GM21717 (cell line): ENCODE results near the gene BAZ1B.
"Not testable (repeated sequence)": the region's sequence is repeated elsewhere in the genome, so short reads cannot be mapped to it uniquely, and the experiment has no call there.

Experiments used
- ATAC-seq: cut with Tn5 transposase; IDR thresholded peaks from one replicate; pipeline ENCODE4 v1.9.1; 2021; ENCODE audit warnings: mild to moderate bottlenecking, moderate library complexity; ENCODE audit not compliant: unreplicated experiment

BAZ1B gene

DNA sequence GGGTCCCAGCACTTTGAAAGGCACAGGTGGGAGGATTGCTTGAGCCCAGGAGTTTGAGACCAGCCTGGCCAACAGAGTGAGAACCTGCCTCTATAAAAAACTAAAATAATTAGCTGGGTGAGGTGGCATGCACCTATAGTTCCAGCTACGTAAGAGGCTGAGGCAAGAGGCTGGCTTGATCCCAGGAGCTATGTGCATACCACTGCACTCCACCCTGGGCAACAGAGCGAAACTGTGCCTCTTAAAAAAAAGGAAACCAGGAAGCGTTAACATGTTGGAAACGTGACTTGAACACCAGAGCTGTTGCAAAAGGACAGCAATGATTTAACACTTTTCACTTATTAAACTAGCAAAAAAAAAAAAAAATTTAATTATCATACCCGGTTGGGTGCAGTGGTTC, 12.6 kb downstream of the BAZ1B start:
- no peak for ATAC-seq

DNA sequence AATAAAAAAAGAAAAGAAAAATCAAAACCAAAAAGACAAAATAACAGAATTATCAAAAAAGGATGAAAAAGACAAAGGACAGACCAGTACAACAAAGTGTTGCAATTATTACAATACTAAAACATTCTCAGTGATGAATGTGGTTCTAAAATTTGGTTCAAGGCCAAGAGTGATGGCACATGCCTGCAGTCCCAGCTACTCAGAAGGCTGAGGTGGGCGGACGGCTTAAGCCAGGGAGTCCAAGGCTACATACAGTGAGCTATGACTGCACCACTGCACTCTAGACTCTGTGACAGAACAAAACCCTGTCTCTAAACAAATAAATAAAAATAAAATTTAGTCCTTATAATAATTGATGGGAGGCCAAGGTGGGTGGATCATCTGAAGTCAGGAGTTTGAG, 14.5 kb downstream of the BAZ1B start:
- no peak for ATAC-seq

DNA sequence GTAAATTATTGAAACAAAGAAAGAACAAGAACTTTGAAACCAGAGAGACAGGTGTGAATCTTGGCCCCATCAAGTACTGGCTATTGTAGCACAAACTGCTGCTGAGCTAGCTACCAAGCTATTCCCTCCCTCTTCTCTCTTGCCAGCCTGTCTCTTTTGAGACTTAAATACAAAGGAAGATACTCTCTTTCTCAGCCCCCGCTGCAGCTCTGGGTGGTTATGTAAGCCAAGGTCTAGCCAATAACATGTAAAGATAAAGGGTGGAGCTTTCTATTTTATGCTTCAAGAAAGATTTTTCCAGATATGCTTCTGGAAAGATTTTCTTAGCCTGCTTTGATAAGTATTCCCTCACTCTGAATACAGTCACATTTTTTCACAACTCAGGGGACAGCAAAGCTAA, 17.2 kb downstream of the BAZ1B start:
- ATAC-seq: no peak

DNA sequence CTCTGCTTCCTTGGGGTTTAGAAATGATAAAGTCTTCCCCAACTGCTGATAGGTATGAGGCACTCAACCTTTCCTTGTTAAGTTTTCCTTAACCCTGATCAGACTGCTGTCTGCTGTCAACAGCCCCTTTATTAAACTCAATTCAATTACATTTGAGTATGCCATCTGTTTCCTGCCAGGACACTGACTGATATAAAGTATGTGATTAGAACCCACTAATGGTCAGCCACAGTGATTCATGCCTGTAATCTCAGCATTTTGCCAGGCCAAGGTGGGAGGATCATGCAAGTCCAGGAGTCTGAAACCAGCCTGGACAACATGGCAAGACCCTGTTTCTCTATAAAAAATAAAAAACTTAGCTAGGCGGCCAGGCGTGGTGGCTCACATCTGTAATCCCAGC, 18.1 kb downstream of the BAZ1B start:
- no peak for ATAC-seq

DNA sequence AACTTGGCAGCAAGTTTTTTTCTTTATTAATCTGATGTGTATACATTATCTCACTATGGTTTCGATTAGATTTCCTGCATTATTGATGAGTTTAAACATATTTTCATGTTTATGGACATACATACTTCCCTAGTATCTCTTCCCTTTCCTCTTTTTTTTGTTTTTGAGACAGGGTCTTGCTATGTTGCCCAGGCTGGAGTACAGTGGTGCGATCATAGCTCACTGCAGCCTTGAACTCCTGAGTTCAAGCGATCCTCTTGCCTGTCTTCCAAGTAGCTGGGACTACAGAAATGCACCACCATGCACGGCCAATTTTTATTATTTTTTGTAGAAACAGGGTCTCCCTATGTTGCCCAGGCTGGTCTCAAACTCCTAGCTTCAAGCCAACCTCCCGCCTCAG, 18.9 kb downstream of the BAZ1B start:
- no peak for ATAC-seq

DNA sequence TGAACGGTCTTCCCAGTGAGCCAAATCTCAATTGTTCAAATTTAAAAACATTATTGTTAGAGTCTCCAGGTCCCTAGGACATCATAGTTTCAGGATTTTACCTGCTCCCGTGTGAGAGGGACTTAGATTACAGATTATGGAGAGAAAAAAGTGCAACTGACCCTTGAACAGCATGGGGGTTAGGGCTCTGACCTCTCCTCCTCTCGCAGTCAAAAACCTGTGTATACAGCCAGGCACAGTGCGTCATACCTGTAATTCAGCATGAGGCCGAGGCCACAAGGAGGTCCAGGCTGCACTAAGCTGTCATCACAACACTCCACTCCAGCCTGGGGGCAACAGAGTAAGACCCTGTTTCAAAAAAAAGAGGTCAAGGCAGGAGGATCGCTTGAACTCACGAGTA, 25.5 kb downstream of the BAZ1B start:
- no peak for ATAC-seq

DNA sequence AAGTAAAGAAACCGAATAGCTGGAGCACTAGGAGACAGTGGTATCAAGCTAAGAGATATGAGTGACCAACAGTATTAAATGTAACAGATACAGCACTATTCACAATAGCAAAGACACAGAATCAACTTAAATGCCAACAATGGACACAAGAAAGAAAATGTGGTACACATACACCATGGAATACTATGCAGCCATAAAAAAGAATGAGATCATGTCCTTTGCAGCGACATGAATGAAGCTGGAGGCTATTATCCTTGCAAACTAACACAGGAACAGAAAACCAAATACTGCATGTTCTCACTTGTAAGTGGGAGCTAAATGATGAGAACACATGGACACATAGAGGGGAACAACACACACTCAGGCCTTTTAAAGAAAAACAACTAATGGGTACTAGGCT, 26.6 kb downstream of the BAZ1B start:
- ATAC-seq: not testable (repeated sequence)

DNA sequence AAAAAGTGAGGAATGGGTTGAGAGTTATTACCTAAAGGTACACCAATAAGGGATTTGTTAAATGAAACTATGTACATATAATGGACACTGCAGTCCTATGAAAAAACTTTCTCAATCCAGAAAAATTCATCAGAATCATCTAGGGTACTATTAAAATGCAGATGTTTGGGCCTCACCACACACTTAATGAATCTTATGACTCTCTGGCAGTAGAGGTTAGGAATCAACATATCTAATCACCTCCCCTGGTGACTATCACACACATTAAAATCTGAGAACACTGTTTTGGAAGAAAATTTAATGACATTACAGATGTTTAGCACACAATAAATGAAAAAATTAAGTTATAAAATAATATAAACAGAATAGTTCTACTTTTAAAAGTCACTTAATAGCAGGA, 32.1 kb downstream of the BAZ1B start:
- ATAC-seq: no peak

DNA sequence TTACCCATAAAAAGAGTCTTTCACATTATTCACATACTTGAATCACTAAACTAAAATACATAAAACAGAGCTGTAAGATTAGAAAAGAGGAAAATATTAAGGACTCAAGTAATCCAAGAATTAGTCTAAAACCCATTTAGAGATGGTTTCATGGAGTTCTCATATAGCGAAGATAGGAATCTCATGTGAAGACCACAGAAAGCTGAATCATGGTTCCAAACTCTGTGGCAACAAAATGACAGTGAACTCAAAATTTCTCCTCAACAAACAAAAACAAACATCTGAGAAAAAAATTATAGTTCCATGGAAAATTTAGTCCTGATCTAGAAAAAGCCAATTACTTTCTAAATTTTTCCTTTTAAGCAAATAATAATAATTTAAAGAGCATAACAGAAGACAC, 34.6 kb downstream of the BAZ1B start:
- no peak for ATAC-seq

DNA sequence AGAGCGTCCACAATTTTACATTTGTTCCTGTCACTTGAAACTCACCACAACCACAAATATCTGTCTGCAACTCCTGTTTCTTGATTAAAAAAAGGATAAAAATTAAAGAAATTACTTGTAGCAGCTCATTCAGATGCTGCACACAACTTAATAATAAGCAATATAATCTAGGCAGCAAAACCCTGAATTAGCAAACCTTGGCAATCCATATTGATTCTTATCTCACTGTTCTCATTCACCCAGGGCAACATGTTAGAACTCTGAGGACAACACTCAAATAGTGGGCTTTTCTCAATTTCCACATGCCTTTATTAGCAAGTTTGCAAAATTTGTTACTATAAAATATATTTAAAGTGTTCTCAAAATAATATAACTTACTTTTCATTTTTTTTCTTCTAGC, 38.9 kb downstream of the BAZ1B start:
- ATAC-seq: no peak

DNA sequence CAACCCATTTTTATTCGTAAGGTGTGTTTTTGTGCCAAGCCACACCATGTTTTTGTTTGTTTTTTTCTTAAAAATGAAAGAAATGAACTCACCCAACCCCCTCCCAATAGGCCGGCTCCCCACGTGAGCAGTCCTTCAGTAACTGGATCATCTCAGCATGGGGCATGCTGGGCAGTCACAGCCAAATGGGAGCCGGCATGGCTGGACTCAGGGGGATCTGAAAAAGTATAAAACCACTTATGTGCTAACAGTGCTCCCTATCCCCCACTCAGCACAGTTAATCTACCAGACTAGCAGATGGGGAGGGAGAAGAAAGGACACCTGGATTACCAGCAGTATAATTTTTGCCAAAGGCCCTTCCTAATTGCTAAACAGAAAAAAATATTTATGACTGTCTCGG, 39.3 kb downstream of the BAZ1B start:
- no peak for ATAC-seq

DNA sequence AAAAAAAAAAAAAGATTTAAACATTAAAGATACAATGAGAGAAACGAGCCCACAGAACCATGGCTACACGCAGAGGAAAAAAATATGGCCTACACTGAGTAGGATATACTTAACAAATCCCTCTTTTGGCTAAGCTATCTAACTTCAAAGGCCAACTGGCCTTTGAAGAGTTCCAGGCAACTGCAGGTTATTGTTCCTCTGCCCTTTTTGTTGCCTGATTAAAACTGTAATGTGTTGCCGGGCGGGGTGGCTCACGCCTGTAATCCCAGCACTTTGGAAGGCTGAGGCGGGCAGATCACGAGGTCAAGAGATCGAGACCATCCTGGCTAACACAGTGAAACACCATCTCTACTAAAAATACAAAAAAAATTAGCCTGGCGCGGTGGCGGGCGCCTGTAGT, 40.6 kb downstream of the BAZ1B start:
- not testable (repeated sequence) for ATAC-seq

DNA sequence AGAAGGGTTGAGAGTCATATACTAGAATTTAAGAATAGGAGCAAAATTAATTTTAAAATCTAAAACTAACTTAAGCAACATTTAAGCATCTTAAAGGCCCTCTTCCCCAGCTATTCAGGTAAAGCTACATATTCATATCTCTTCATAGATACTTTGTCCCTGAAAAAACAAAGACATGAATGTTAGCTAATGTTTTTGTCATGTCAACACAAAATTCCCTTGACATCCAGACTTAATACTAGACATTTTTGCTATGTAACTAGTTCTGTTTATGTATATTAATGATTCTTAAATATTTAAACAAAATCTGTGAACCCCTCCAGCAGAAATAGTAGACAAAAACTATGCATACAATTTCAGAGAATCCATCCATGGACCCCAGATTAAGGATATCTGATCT, 43.5 kb downstream of the BAZ1B start:
- ATAC-seq: no peak

DNA sequence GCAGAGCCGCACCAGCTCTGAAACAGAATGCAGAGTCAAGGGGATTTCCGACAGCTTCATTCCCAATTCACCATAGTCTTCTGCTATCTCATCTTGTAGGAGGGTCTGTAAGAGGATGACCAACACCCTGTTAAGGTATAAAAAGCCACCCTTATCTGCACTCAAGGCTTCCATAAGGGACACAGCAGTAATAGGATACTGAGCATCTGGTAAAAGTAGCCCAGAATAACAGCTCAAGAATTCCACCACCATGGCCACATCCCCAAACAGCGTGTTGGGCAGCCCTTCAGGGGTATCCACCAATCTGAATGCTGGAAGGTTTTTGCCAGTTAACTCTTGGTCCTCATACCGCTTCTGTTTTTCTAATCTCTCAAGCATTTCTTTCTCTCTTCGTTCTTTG, 44.7 kb downstream of the BAZ1B start:
- ATAC-seq: no peak

DNA sequence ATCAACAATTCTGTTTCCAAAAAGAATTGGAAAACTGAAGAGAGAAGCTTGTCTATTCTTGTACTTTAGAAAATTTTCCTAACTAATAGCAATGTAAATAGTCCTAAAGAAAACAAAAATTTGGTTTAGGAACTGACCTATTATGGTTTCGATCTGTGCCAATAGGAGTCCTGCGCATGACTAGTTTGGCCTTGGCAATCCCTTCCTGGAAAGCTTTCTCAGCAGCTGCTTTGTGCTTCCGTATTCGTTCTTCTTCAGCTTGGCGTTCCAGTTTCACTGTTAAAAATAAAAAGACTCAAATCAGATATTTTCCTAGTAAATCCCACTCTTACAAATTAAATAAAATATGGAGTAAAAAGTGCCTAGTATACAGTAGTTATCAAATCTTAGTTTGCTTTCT, 51.9 kb downstream of the BAZ1B start:
- no peak for ATAC-seq

DNA sequence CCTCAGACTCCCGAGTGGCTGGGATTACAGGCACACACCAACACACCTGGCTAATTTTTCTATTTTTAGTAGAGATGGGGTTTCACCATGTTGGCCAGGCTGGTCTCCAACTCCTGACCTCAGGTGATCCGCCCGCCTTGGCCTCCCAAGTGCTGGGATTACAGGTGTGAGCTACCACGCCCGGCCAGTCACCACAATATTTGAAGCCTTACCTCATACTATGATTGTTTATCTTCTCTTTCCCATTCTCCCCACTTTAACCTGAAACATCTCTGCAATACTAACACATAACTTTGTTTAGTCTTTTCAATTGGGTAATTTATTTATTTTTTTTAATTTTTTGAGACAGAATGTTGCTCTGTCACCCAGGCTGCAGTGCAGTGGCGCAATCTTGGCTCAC, 55.0 kb downstream of the BAZ1B start:
- ATAC-seq: not testable (repeated sequence)

DNA sequence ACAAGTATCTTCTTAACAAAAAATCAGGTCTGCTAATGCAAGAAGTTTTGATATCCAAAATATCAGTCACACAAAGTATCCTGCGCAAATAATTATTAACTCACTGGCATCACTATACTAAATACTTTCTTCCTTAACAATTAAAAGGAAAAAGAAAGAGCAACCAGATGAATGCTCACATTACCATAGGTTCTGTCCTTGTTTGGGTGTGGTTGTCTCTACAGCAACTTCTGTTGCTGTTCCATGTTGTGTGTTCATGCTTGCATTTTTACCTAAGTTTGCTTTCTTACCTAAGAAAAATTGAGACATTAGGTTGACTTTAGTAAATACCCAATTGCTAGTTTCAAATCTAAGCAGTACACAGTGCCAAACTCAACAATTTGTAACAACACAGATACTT, 56.0 kb downstream of the BAZ1B start:
- no peak for ATAC-seq

DNA sequence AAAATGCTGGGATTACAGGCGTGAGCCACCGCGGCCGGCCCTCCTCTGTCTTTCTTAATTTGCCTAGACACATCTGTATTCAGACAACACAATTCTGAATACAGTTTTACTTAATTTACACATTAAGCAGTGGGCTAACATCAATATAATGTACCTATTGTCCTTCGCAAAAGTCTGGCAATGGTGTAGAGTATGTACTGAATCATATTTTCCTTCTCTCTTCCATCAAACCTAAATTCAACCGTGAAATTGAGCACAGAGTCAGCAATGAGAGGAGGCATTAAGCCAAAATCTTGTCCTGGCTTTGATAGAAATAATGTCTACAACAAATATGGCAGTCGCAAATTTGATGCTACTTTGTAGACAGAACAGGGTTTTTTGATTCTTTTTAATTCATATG, 58.1 kb downstream of the BAZ1B start:
- no peak for ATAC-seq

DNA sequence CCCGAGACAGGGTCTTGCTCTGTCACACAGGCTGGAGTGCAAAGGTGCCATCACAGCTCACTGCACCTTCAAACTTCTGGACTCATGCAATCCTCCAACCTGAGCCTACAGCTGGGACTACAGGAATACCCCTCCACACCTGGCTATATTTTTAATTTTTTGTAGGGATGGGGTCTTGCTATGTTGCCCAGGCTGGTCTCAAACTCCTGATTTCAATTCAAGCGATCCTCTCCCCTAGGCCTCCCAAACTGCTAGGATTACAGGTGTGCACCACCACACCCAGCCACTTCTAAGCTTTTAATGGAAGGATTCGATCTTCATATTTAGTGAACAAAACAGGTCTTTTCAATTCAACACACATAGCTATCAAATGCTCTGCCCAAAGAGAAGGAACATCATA, 58.8 kb downstream of the BAZ1B start:
- ATAC-seq: no peak

DNA sequence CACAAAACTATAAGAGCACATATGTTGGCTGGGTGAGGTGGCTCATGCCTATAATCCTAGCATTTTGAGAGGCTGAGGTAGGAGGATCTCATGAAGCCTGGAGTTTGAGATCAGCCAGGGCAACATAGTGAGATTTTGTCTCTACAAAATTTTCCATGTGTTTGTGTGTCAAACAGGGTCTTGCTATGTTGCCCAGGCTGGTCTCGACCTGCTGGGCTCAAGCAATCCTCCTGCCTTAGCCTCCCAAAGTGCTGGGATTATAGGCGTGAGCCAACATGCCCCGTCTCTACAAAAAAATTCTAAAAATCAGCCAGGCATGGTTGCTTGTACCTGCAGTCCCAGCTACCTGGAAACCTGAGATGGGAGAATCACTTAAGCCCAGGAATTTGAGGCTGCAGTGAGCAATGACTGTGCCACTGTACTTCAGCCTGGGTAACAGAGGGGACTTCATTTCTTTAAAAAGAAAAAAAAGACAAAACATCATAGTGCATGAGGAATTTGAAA, 60.3 kb downstream of the BAZ1B start:
- ATAC-seq: no peak

DNA sequence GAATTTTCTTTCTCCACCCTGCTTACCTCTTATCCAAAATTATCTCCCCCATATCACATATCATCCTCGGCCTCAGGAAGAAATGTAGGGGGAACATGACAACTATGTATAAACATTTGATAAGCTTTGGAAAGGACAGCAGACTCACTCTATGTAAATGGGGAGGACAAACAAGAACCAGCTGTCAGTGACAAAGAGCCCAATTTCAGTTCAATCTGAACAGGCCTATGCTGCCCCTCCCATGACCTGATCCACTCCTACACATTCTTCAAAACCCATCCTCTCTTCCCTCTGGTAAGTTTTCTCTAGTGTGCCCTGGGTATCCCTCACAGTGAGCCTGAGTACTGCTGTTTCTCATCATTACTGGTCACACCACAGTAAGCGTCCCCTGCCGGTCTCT, 67.7 kb downstream of the BAZ1B start:
- no peak for ATAC-seq

DNA sequence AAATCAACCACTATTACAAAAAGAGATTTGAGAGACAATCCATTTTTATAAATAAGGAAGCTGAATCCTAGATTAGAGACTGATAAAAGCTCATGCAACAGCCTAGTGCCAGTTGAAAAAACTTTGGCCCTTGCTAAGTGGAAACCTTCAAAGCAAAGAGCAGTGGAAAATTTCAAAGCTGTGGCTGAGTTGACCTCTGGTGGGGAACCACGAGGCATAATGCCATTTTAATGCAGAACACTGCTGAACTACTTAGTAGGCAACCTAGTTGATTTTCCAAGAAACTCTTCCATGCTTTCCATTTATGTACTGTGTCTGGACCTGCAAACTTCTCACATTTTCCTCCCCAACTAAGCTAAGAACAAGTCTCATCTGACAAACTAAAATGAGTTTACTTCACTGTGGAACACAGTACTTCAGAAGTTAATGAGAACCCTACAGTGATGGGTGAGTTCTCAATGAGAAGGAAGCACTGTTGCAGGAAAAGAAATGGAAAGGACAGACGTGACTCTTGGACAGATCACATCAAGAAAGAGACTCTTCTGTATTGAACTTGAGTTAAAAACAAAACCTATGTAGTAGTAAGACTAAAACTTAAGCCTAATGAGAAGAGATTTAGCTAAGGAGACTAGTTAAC, 69.0 kb downstream of the BAZ1B start:
- no peak for ATAC-seq

DNA sequence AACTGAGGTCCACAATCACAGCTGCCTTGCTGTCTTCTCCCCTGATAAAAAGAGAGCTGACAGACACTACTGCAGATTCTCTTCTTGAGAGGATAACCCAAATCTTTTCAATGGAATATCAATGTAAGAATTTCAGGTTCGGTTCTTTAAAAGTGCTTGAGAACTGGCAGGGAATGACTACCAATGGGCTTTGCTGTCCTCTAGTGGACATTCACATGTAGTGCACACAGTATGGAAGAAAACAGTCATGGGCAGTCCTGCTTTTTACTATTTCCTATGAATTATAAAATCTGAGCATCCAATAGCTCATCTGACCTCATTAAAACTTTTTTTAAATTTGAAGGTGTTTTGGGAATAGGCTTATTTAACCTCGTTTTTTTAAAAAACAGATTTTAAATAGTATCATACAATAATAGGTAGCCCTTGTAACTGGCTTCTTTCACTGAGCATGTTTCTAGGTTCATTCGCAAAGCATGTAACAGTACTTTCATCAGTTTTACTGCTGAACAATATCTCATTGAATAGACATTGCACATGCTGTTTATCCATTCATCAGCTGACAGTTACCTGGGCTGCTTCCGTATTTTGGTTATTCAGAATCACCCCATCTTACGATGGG, 70.2 kb downstream of the BAZ1B start:
- no peak for ATAC-seq
